ENCODE data around the gene DCAF5.

GRCh38 chr14:69161590-69161989, 8.7 kb upstream of the DCAF5 start:
- no peak for TF ChIP-seq CTCF (IDR thresholded peaks at IDR 0.05)
- no peak for TF ChIP-seq POLR2A (IDR thresholded peaks at IDR 0.05)

All from ovary (tissue), 3 donors.